ENCODE measurements around the gene XDH.

Gene XDH

DNA sequence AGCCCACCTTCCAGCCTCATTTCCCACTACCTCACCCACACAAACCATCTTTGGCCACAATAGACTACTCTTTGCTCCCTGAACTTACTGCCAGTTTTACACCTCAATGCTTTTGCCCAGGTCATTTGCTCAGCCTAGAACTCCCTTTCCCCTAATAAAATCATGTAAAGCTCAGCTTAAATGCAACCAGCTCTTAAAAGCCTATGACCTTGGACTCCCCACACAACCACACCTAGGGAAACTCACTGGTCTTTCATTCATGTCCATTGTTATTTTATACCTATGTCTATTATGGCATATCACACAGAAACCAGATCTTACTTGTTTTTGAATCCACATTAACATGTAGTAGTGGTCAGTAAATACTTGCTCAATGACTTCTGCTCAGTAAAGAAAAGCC lies 14.5 kb upstream of the XDH start:
- TF ChIP-seq EZH2 (IDR thresholded peaks at IDR 0.05; ENCODE audit: borderline replicate concordance, low read length) = no peak
- TF ChIP-seq, protein P1, sequence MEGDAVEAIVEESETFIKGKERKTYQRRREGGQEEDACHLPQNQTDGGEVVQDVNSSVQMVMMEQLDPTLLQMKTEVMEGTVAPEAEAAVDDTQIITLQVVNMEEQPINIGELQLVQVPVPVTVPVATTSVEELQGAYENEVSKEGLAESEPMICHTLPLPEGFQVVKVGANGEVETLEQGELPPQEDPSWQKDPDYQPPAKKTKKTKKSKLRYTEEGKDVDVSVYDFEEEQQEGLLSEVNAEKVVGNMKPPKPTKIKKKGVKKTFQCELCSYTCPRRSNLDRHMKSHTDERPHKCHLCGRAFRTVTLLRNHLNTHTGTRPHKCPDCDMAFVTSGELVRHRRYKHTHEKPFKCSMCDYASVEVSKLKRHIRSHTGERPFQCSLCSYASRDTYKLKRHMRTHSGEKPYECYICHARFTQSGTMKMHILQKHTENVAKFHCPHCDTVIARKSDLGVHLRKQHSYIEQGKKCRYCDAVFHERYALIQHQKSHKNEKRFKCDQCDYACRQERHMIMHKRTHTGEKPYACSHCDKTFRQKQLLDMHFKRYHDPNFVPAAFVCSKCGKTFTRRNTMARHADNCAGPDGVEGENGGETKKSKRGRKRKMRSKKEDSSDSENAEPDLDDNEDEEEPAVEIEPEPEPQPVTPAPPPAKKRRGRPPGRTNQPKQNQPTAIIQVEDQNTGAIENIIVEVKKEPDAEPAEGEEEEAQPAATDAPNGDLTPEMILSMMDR (IDR thresholded peaks at IDR 0.05; ENCODE audit: low read length) = no peak
- Histone ChIP-seq H3K27me3 (ENCODE audit: insufficient read depth, low read length) (no peaks in the 10 kb centered on the region; the same call in 1 of the 2 replicates), H3K4me1 (ENCODE audit: insufficient read depth, low read length, severe bottlenecking) (no peaks in the 10 kb centered on the region), H3K4me3 (ENCODE audit: low read depth, low read length, poor library complexity, severe bottlenecking) (no peak overlapping the region), H3F3A (ENCODE audit: insufficient read depth, low read length) (no peaks in the 10 kb centered on the region), H3K9me2 (ENCODE audit: low read depth, low read length) (no peaks in the 10 kb centered on the region), H3K27ac (ENCODE audit: low read depth, low read length, poor library complexity, severe bottlenecking) (no peak overlapping the region), H3K9ac (ENCODE audit: low read length) (no peak overlapping the region), H4K20me1 (ENCODE audit: insufficient read depth, low read length) (no peaks in the 10 kb centered on the region), H2AFZ (ENCODE audit: low read length) (no peak overlapping the region), H3K4me2 (ENCODE audit: low read length) (no peak overlapping the region), H3K9me3 (ENCODE audit: low read length) (no peaks in the 10 kb centered on the region), H3K36me3 (ENCODE audit: insufficient read depth, low read length) (no peaks in the 10 kb centered on the region), H3K79me2 (ENCODE audit: insufficient read depth, low read length) (no peaks in the 10 kb centered on the region)

DNA sequence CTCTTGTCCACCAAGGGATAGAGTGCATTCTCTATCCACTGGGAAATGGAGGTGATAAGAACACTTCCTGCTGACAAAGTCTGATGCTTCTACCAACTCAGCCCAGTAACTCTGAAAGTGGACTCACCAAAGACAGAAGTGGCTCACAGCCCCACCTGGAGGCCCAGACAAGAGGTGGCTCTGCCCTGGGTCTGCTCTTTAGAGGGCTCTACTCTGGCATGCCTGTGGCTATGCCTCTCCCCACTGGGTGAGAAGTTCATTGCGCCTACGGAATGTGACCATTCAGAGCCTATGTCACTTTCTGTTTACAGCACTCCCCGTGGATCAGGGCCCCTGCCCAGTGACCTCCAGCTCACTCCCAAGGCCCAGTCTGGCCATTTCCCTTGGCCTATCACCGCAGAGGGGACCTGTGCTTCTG lies 13.5 kb upstream of the XDH start:
- Histone ChIP-seq H3K4me1 (ENCODE audit: insufficient read depth, low read length, severe bottlenecking) (no peaks in the 10 kb centered on the region), H3K4me3 (ENCODE audit: low read depth, low read length, poor library complexity, severe bottlenecking) (no peak overlapping the region), H3K27me3 (ENCODE audit: insufficient read depth, low read length) (no peaks in the 10 kb centered on the region; the same call in 1 of the 2 replicates), H3K4me2 (ENCODE audit: low read length) (no peak overlapping the region), H3K9me3 (ENCODE audit: low read length) (no peaks in the 10 kb centered on the region), H3K9me2 (ENCODE audit: low read depth, low read length) (no peaks in the 10 kb centered on the region), H4K20me1 (ENCODE audit: insufficient read depth, low read length) (no peaks in the 10 kb centered on the region), H3K27ac (ENCODE audit: low read depth, low read length, poor library complexity, severe bottlenecking) (no peak overlapping the region), H3K36me3 (ENCODE audit: insufficient read depth, low read length) (no peaks in the 10 kb centered on the region), H2AFZ (ENCODE audit: low read length) (no peak overlapping the region), H3K79me2 (ENCODE audit: insufficient read depth, low read length) (no peaks in the 10 kb centered on the region), H3K9ac (ENCODE audit: low read length) (no peak overlapping the region), H3F3A (ENCODE audit: insufficient read depth, low read length) (no peaks in the 10 kb centered on the region)
- no peak for TF ChIP-seq EZH2 (IDR thresholded peaks at IDR 0.05; ENCODE audit: borderline replicate concordance, low read length)
- TF ChIP-seq, protein P1 (IDR thresholded peaks at IDR 0.05; ENCODE audit: low read length) = no peak

DNA sequence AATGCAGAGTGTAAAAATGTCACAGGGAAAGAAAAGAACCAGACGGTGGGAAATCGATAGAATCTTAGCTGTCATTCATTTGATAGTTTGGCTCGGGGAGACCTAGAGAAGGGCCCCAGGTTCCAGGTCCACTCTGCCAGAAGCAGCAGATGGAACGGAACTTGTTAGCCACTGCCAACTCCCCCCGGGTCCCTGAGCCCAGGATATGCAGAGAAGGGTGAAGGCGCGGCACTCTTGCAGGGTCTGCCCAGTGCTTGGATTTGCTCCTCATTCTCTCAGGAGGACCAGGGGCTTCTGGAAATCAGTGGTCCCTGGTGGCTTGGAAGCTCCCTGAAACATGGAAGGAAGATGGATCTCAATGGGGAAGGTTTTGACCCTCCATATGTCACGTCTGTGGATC lies 11.6 kb upstream of the XDH start:
- Histone ChIP-seq H4K20me1 (ENCODE audit: insufficient read depth, low read length) (no peaks in the 10 kb centered on the region), H3K27me3 (ENCODE audit: insufficient read depth, low read length) (no peaks in the 10 kb centered on the region; the same call in 1 of the 2 replicates), H3F3A (ENCODE audit: insufficient read depth, low read length) (no peaks in the 10 kb centered on the region), H3K9me3 (ENCODE audit: low read length) (no peaks in the 10 kb centered on the region), H3K9me2 (ENCODE audit: low read depth, low read length) (no peaks in the 10 kb centered on the region), H2AFZ (ENCODE audit: low read length) (no peak overlapping the region), H3K4me2 (ENCODE audit: low read length) (no peak overlapping the region), H3K4me1 (ENCODE audit: insufficient read depth, low read length, severe bottlenecking) (no peaks in the 10 kb centered on the region), H3K9ac (ENCODE audit: low read length) (no peak overlapping the region), H3K4me3 (ENCODE audit: low read depth, low read length, poor library complexity, severe bottlenecking) (no peak overlapping the region), H3K36me3 (ENCODE audit: insufficient read depth, low read length) (no peaks in the 10 kb centered on the region), H3K27ac (ENCODE audit: low read depth, low read length, poor library complexity, severe bottlenecking) (no peak overlapping the region), H3K79me2 (ENCODE audit: insufficient read depth, low read length) (no peaks in the 10 kb centered on the region)
- TF ChIP-seq, protein P1 (IDR thresholded peaks at IDR 0.05; ENCODE audit: low read length) = no peak
- TF ChIP-seq EZH2 (IDR thresholded peaks at IDR 0.05; ENCODE audit: borderline replicate concordance, low read length) = no peak
